Medulla oblongata (tissue), 1 donor: Measurements from ENCODE around the gene PICALM.

Source experiments
- DNase-seq: peaks from one replicate; pipeline ENCODE4 v3.0.0-alpha.2; 2015; ENCODE audit errors: extremely low spot score

The PICALM gene

DNA sequence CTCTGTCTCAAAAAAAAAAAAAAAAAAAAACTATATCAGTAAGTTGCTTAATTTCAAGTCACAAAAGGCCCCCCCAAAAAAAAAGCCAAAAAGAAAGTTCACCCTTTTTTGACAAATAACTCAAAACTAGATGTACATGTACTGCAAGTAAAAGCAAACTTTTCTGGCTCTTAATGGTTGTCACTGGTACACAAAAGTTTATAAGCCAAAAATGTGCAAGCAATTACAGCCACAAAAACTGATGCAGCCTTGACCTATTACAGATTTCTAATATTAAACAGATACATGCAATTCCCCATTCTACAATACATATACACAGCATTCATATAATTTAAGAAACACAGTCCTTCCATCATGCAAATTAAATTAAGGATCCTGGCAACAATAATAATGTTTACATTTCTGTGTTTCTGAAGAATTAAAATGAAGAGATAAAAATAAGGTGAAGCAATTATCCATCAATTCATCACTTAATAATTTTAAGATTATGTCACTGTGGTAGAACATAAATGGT lies 18.6 kb downstream of the PICALM start:
- DNase-seq: no peak

DNA sequence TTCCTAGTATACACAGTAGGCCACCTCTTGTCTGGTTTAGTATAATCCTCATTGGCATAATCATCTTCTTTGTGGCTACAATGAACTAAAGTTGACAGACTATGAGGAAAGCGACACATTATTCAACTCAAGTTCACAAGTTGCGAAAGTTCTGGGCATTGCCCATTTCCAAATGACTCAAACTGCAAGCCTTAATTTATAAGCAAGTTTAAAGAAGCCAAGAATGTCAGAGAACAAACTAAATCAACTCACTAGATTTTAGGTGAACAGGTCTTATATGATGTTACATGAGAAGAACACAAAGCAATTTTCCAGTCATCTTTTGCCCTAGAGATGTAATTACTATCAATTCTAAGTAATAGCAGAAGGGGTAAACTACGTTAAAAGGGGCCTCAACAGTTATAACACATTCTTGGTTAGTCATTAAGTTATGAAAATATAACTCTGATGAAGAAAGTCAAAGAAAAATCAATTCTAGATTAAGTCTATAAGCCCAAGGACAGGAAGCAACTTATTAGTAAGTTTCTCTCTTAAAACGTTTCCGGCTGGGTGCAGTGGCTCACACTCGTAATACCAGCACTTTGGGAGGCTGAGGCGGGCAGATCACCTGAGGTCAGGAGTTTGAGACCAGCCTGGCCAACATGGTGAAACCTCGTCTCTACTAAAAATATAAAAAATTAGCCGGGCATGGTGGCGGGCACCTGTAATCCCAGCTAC lies 21.5 kb downstream of the PICALM start:
- peak; percentile 20 for DNase-seq

DNA sequence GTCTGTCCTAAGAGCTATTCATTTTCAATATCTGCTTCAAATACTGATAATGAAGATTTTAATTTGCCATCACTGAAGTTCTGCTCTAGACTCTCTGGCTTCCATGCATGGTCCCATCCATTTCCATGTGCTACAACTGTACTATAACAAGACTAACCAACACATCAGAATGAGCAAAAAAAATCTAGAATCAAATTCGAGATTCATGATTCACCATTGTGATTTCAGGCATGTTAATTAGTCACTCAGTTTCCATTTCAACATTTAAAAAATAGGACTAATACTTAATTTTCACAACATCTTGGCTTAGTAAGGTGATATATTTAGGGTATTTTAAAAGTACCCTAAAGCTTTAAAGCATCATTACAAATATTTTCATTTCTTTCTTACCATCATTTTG lies 22.8 kb downstream of the PICALM start:
- DNase-seq: no peak

DNA sequence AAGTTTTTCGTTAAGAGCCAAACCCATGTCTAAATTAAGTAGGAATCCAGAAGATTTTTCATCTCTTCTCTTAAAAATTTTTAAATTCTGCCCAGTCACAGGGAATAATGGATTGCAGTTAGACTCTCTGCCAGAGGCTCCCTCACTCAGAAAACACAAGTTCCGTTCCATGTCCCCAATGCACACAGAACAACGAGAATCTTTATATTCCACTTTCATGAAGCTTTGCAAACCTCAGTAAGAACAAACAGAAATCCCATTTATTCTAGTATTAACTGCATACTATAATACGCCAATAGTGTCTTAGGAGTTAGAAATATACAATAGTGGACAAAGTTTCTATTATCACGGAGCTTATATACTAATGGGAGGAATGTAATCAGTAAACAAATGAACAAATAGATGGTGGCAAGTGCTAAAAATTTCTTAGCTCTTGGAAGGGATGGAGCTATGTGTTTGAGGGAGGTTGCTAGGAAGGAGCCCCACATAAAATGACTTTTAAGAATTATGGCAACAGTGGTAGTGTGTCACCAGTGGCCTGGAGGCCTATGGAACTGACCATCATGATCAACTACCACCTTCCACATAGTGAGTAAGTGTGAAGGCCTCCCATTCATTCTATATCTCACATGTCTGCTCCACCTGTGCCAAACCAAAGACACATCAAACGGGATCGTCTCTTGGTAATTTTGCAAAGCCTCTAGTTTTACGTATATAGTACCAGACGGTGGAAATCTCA lies 24.9 kb downstream of the PICALM start:
- DNase-seq: peak; percentile 81

DNA sequence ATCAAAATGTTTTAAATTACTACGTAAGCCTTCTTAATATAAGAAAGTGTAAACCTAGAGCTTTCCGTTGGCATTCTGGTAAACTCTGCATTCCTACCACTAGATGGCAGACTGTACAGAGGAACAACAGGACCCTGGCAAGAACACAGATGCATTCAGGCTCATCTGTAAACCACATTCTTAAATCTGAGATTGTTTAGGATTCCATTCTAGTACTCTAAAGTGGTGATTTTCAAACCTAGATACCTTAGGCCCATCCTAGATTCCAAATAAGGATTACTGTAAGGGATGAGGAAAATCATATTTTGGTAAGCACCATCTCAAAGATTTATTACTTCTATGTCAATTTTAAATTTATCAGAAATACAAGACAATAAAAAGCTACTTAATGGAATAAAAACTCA lies 26.9 kb downstream of the PICALM start:
- peak; percentile 93 for DNase-seq

DNA sequence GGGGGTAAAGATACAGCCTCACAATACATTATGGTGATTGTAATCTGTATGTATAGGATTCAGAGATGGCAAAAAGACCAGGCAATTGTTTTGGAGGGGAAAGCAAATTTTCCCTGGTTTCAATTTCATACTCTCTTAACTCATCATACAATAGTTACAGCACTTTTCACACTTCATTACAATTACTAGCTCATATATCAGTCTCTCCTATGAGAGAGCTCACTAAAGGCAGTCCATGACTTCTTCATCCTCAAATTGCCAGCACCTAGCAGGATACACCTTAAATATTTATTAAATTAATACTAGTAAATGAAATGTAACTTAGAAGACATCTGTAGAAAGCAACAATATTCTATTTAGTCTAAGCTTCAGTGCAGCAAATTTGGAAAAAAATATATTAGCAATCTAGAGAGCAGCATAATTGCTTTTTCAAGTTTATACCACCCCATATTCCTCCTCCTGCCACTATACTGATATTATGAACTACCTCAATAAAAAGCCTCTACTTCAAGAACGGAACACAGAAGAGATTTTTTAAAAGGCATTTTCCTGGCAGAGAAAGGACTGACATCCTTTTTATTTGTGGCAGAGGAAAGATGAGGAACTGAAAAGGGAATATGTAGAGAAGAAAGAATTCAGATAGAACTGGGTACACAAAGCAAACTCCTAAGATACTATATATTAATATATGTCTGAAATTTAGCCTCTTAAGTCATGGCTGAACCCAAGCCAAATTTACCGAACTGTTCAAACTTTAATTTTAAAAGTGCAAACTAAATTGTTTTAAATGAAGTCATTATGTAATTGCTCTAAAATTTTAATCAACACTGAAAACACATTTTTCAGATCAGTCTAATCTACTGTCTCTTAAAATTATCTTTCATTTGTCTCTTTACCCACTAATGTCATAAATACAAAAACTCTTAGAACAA lies 27.7 kb downstream of the PICALM start:
- peak; percentile 40 for DNase-seq

DNA sequence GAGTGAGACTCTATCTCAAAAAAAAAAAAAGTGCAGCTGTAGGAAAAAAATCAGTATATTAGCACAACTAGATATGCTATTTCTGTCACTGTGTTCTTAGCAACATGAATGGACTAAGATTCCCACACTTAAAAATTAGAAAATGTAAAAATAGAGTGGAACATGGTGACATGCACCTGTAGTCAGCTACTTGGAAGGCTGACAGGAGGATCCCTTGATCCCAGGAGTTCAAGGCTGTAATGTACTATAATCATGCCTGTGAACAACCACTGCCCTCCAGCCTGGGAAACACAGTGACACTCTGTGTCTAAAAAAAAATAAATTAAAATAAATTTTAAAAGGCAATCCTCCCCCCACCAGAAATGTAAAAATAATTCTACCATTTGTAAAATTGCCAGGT lies 29.8 kb downstream of the PICALM start:
- no peak for DNase-seq

DNA sequence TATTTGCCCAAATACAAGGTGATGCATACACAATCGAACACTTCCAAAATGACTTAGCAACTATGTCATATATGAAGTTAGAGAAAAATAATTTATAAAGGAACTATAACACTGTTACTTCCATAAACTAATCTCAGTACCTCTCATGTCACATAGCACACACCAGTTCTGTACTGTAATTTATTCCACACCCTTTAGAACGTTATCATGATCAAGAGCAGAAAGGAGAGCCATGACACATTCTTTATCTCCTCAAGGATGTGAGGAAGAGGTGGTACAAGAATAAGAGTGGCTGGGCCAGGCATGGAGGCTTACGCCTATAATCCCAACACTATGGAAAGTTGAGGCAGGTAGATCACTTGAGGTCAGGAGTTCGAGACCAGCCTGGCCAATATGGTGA lies 31.1 kb downstream of the PICALM start:
- no peak for DNase-seq

DNA sequence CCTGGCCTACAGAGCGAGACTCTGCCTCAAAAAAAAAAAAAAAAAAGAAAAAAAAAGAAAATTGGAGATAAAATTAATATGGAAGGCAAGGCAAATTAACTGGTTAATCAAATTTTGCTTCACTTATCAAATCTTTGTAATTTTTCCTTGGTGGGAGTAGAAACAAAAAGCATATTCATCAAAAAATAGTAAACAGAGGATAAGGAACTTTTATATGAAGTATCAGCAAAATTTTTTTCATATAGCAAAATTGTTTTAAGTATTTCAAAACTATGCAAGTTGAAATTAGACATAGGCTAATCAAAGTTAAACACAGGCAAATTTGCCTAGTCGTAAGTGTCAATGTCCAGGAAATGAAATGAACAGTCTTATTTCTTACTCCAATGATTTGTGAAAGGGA lies 33.0 kb downstream of the PICALM start:
- no peak for DNase-seq

DNA sequence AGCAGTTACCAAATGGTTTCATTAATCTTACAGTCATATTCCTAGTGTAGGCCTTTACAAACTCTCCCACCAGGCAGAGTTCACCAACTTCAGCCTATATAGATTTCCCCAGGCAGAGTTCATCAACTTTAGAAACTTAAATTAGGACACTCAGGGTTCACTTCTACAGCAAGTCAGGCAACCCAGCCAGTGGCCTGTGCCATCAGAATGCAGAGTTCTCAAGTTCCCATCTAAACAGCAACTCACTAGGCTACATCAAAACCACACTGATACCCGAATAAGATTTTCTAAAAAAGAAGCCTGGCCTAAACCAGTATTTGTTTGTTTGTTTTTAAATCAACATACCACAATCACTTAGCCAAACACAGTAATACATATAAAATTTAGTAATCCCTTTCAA lies 33.7 kb downstream of the PICALM start:
- no peak for DNase-seq

DNA sequence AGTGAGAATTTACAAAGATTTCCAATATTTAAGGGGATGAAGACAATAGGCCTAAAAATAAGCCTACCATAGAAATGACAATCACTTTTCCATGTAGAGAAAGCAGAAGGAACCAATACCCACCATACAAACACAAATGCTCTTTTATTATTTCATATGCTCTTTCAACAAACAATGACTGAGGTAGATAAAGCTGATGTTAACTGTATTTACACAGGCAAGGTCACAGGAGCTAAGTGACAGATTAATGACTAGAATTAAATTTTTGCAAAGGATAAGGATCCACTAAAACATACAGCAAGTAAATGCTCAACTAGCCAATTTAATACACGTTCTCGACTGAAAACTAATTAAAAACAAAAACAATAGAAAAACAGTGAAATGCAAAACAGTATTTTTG lies 34.2 kb downstream of the PICALM start:
- DNase-seq: no peak

DNA sequence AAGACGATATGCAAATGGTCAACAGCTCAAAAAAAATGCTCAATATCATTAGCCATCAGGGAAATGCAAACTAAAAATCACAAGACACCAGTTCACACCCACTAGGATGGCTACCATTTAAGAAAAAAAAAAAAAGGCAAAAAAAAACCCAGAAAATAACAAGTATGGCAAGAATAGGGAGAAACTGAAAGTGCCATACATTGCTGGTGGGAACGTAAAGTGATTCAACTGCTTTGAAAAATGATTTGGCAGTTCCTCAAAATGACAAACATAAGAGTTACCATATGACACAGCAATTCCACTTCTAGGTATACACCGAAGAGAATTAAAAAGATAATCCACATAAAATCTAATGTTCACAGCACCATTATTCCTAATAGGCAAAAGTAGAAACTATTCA lies 47.5 kb downstream of the PICALM start:
- no peak for DNase-seq

DNA sequence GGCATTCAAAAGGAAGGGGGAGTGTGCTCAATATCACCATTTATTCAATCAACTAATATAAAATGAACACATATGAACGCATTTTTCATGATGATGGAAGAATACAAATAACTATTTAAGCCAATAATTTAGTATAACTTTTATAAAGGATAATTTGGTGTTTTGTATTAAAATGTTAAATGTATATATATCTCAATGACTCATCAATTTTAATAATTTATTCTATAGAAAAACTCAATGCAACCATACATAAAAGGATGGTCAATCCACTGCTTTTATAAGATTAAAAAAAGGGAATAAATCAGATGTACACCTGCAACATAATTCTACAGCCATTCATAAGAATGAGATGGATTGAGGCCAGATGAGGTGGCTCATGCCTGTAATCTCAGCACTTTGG lies 50.6 kb downstream of the PICALM start:
- DNase-seq: no peak

DNA sequence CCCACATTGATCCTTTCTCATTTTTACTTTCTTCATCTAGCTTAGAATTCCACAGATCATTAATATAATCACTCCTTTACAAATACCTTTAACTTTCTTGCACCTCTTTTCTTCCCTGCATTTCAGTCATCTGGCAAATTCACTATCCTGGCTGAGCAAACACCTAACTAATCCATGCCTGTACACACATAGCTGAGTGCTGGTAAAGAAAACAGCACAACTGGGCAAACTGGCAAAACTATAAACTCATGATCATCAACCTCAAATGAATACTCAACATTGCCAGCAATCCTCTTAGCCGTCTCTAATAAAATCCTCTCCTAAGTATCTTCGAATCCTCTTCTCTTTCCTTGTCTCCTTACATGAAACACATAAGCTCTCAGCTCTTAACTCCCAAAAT lies 52.4 kb downstream of the PICALM start:
- DNase-seq: no peak

DNA sequence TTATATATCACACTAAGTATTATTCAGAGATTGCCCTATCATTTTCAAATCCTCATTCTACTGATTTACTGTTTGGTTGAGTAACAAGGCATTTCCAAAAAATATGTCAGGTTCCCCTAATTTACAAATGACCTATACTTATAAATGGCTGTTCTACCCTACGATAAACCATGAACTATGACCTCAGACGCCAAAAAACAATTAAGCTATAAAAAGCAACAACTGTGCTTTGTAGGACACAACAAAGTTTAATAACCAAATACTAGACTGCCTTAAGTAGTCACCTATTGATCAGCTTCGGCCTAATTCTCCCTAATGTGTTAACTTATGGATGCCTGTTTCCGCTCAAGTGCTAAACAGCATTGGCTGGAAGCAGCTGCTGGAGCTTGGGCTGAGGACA lies 53.2 kb downstream of the PICALM start:
- DNase-seq: no peak

DNA sequence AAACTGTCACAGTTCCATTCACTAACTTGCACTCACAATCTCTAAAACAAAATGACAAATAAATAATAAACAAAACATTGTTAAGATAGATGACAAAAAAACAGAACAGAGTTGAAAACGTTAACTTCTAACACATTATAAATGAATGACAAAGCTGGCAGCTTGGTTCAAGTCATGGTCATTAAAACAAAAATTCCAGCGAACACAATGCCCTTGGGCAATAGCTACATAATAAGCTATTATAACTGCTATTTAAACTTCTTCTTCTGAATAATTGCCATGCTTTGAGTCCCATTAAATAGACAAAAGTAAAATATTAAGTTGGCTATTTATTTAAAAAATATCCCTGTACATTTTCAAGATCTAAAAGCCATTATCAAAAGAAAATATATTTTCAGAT lies 54.7 kb downstream of the PICALM start:
- no peak for DNase-seq

DNA sequence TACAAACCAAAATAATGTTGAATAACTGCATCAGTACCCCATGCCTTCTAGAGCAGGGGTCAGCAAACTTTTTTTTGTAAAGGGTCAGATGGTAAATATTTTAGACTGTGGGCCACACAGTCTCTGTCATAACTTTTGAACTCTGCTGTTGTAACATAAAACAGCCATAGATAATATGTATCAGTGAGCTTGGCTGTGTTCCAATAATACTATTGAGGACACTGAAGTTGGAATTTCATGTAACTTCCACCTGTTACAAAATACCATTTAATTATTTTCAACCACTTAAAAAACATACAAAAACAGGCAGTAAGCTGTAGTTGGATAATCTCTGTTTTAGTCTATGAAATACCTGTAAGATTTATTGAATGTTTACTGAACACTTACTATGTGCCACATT lies 55.2 kb downstream of the PICALM start:
- DNase-seq: no peak

DNA sequence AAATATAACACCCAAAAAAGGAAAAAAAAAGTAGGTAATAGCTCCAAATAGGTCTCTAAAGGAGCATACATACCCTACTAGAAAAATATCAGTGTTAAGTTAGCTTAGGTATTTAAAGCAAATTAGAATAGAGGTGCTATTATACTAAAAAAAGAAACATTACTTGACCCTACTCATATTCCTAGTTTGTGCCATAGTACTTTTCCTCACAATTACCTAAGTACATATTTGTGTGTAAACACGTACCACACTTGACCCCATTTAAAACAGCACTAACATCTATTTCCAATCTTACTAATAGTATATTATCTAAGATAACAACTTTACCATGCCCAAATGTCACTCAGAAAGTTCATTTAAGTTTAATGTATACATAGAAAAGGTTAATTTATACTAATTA lies 57.7 kb downstream of the PICALM start:
- no peak for DNase-seq

DNA sequence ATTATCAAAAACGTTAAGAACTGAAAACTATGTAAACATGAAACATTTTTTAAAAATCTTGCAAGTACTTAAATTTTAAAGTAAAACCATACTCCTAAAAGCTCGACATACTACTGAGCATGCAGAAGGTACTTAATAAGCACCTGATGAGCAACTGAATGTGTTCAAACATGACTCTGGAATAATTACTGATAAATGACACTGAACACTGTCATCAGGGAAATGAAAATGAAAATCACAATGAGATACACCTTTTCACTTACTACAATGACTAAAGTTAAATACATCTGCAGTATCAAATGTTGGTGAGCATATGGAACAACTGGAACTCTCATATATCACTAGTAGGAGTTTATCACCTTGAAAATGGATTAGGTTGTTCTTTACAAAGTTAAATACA lies 65.2 kb downstream of the PICALM start:
- DNase-seq: no peak

DNA sequence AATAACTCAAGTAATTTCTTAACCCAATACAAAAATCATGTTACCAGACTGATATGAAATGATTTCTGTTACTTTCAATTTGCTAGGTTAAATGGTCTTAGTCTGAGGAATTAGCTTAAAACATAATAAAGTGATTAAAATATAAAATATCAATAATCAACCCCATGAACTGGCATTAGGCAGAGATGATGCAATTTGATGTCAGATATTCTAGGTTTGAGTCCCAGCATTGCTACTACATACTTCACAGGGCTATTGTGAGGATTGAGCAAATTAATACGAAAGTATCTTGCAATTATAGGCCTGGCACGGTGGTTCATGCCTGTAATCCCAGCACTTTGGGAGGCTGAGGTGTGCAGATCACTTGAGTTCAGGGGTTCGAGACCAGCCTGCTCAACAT lies 66.5 kb downstream of the PICALM start:
- DNase-seq: no peak

DNA sequence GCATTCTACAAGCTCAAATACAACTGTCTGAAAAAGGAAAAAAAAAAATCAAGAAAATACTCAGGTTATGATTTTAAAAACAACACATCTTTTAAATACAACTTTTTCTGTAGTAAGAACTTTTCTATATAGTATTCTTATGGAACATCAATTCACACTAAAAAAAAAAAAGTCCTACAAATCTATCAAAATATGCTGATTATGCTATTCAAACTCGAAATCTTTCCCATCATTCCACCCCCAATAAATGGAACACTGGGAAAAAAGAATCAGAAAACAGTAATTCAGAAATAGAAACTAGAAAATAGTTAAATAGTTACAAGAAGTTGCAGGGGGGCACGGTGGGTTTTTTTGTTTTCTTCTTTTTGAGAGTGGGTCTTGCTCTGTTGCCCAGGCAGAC lies 77.4 kb downstream of the PICALM start:
- DNase-seq: no peak

DNA sequence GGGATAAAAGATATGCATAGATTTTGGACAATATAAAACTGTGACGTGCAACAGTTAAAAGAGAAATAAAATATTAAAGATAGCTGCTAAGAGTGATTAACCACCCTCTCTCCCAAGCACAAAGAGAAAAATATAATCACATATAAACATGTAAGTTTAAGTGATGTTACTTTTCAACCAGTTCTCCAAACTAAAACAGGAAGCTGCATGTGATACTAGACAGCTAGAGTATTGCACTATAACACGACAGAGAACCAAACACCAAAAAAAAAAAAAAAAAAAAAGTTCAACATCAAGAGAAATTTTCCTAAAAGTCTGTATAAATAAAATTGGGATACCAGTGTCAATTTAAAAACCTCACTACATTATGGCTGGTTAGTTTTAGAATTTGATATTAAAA lies 79.1 kb downstream of the PICALM start:
- DNase-seq: no peak
